NCI-H774 (cell line): ENCODE data around the gene PLAC9.

Experiments
- DNase-seq: peaks from one replicate; lab custom pipeline; 2025; lab: John Stamatoyannopoulos, UW

Gene PLAC9

DNA sequence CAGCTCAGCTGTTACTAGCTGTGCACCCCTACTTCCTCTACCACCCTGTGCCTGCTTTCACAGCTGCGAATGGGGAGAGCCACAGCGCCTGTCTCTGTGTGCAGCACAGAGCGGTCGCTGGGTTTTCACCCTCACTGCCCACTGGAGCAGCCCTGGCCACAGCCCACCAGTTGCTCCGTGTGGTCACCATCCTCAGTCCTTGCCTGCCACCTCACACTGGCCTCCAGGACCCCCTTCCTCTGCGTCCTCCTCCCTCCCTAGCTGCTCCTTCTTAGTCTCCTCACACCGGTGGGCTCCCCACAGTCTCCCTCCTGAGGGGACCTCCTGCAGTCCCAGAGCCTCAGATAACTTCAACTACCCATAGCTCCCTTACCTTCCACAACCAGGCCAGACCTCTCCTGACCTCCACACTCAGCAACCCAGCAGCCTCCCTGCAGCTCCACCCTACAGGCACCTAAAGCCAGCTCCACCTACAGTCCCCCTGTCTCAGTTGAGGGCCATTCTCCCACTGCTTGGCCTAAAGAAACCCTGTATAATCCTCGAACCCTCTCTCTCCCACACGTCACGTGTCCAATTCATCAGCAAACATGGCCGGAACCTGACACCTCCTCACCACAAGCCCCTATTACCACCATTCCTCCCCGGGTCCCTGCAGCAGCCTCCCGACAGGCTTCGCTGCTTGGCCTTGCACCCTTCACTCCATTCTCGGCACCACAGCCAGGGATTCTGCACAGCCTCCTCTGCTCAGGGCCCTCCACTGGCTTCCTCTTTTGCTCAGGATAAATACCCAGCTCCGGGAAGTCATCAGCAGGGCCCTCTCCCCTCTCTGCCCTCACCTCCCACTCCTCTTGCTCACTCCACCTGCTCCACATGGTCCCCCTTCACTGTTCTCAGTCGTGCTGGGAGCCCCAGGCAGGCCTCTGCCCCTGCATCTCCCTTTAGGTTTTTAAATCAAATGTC, 28.1 kb downstream of the PLAC9 start:
- no peak for DNase-seq

DNA sequence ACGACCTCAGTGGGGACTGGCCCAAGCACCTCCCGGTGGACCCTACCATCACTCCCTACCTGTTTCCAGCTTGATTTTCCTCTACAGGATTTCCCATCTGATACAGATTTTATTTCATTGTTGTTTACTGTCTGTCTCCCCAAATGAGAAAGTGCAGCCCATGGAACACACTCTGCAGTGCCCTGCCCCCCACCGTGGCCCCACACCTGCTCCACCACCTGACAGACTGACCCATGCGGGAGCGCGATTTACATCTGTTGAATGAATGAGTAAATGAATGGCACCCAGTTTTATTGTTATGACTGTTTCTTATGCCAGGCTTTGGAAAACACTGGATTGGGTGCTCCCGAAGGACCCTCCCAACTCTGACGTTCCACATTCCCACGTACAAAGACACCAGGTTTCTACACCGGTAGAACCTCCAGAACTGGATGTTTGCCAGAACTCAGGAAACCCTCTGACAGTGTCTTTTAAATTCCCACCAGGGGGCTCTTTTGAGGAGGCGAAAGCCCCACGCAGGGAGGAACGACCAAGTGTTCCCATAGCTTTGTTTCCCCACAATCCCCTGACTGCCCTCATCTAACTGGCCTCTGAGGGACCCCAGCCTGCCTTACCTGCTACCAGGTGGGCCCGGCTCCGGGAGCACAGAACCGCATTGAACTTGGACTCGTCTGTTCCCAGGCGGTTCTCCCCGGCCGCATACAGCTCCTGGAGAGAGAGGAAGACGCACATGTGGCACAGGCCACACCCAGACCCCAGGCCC, 29.0 kb downstream of the PLAC9 start:
- no peak for DNase-seq

- no peak for DNase-seq
Observed at GRCh38 chr10:80163741-80164341, 31.3 kb downstream of the PLAC9 start.

GRCh38 chr10:80164596-80164995, 32.1 kb downstream of the PLAC9 start:
- no peak for DNase-seq

GRCh38 chr10:80165173-80165572, 32.6 kb downstream of the PLAC9 start:
- DNase-seq: no peak

GRCh38 chr10:80166581-80167470, 34.3 kb downstream of the PLAC9 start:
- DNase-seq: no peak

DNA sequence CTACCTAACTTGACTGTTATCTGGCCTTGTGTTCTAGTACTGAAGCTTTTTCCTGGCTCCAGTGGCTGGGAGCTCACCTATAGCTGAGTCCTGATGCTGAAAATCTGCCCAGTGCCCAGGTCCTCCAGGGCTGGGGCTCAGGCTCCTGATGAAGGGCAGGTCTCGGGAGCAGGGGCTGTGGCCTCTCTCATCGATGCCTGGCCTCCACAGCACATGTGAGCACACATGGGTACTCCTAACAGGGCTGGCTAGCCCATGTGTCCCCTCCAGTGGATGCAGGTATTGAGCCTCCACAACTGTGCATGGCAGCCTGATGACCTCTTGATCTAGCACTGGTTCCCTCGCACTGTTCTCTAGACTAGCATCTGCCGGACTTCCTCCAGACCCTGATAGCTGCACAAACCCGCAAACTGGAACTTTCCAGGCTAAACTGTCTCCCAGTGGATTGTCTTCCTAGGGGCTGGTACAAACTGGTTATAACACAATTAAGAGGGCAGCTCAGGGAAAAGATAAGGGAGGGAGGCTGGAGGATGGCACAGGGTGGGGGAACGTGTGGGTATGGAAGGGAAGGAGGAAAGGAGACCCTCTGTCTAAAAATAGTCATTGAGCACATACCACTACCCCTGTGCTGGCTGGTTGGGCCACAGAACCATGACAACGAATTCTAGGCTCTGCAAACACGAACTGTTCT, 35.1 kb downstream of the PLAC9 start:
- no peak for DNase-seq

DNA sequence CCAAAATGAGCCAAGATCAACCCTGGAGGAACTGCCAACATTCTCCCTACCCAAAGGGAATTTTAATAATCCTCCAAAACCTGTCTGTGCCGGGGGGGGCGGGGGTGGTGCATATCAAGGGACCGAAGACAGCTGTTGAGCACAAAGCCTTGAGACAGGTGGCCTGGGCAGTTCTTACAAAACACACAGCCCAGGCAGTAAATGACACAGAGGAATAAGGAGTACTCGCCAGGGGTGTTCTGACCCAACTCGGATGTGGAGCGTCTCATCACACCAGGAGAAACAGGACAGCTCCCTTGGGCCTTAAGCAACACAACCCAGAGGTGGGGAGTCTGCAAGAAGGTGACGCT, 35.6 kb downstream of the PLAC9 start:
- no peak for DNase-seq

GRCh38 chr10:80168679-80169380, 36.3 kb downstream of the PLAC9 start:
- DNase-seq: no peak

DNA sequence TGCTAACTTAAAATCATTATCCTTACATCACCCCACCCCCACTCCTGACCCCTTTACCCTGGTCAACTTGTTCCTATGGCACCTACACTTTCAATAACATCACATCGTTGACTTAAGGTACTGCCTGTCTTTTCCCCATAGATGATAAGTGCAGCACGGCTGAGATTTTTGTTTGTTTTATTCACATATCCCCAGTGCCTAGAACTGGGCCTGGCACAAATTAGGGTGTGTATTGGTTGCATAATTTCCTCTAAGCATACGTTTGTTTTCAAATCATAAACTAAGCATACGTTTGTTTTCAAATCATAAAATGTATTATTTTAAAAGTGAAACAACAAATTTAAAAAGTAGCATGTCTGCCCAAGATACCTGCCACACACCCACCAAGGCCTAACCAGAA, 37.5 kb downstream of the PLAC9 start:
- DNase-seq: no peak

DNA sequence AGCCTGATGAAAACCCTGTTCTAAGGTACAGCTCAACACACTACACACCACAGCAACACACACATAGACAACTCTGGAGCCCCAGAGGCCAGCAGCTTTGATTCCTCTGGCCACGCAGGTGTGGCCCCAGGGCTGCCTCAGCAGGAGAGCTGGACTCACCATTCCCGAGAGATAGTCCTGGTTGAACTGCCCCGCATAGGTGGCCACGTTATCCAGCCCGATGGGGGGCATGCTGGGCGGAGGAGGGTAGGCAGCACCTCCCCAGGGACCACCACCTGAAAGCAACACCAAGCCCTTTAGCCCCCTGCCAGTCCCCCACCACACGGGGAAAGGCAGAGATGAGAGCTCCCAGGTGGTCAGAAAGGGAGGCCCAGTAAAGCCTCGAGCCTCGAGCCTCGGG, 38.1 kb downstream of the PLAC9 start:
- DNase-seq: no peak

DNA sequence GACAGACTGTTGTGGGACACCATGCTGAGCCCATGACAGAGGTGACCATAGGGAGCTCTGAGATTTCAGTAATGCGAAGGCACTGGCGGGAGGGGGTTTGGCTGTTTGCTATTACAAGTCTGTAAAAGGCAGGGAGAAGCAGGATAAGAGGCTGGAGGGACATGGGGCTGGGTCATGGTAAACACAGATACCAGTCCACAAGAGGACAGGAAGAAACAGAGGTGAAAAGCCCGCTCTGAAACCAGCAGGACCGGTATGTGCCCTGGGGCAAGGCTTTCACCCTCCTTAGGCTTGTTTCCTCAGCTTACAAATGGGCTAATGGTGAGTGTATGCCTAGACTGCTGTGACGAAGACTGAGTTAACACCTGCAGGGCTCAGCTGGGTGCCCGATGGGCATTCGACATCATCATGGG, 38.7 kb downstream of the PLAC9 start:
- DNase-seq: no peak

- DNase-seq: no peak
Observed at GRCh38 chr10:80172896-80173295, 40.4 kb downstream of the PLAC9 start.

DNA sequence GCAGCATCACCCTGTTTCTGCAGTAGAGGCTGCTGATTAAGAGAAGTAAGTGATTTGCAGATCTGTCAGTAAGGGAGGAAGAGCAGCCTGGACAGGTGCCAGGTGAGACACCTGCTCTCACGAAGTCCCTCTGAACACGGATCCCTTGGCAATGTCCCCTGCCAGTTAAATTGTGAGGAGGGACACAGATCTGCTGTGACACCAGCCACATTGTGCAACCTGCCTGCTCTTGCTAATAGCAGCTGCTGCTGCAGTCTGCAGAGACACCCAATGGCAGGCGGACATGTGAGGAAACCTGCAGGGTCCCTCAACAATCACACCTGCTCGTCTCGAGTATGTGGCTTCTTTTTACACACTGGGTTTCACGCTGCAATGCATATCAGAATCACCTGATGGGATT, 40.9 kb downstream of the PLAC9 start:
- no peak for DNase-seq

- DNase-seq: no peak
Observed at GRCh38 chr10:80174641-80175395, 42.3 kb downstream of the PLAC9 start.

DNA sequence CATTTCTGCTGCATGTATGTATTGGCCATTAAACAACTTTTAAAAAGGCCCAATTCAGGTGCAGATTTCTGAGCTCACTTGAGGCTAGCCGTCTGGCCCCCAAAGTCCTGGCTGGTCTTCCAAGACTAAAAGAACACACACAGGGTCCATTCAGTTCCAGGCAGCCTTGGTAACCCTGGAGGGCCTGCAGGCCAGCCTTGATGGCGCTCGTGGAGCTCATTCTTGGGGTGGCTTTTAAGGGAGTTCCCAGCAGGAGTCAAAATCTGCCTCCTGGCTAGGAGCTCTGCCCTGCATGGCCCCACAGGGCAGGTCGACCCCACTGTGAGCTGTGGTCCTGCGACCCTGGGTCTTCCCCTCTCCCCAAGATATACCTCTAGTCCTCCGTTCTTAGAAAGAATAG, 44.0 kb downstream of the PLAC9 start:
- DNase-seq: no peak

DNA sequence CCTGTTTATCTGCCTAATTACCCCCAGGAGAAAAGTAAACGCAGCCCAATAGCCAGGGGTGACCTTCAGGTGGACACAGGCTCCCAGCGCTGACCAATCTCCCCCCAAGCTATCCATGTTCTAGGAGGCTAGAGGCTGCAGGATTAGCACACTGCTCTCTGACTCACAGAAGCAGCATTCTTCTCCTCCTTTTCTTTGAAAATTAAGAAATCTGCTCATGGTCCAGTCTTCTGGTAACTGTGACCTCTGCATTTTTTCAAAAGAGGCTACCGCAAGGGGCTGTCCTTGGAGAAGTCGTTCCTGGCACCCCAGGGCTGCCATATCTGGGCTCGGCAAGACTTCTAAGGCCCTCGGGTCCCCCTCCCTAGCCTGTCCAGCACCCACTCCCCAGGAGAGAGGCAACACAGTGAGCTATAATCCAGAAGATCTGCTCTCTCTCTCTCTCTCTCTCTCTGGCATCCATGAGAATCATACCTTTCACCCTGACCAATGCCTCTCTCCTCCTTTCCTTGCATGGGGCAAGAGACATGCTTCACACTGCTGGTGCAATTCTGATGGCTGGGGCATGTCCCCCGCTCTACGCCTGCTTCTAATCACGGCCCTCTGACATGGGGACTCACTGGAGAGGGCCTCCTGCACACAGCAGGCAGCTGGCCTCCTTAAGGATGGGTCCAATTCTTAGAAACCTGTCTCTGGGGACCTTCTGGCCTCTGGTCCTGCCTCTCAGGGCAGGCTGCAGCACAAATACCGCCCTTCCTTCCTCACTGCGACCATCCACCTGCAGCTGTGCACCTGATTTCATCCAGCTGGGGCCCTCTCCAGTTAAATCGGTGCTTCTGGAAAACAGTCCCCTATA, 45.5 kb downstream of the PLAC9 start:
- no peak for DNase-seq

GRCh38 chr10:80182986-80183385, 50.5 kb downstream of the PLAC9 start:
- no peak for DNase-seq

- no peak for DNase-seq
Observed at GRCh38 chr10:80183436-80183835, 50.9 kb downstream of the PLAC9 start.
